GM19463 (cell line): Measurements from ENCODE around the gene TEX261.

Experiments
- ATAC-seq: cut with Tn5 transposase; IDR thresholded peaks from one replicate; pipeline ENCODE4 v1.9.1; 2021; ENCODE audit warnings: mild to moderate bottlenecking, moderate library complexity; ENCODE audit not compliant: unreplicated experiment

The TEX261 gene

DNA sequence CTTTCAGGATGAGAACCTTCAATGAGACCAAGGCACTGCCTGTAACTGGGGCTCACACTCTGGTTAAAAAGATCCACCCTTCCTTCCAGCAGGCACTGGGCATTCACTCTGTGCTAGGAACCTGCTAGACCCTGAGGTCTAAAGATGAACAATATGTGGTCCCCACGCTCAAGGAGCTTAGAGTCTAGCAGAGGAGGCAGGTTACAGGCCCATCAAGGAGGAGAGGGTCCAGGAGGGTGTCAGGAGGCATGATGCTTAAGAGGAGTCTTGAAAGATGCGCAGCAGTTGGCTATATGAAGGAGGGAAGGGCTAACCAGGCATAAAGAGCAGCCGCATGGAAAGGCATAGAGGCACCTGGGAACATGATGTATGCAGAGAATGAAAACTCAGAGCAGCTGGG is 11.7 kb downstream of the TEX261 start:
- ATAC-seq, result no peak

- no peak for ATAC-seq
Observed at GRCh38 chr2:70981866-70982810, 12.5 kb downstream of the TEX261 start.

DNA sequence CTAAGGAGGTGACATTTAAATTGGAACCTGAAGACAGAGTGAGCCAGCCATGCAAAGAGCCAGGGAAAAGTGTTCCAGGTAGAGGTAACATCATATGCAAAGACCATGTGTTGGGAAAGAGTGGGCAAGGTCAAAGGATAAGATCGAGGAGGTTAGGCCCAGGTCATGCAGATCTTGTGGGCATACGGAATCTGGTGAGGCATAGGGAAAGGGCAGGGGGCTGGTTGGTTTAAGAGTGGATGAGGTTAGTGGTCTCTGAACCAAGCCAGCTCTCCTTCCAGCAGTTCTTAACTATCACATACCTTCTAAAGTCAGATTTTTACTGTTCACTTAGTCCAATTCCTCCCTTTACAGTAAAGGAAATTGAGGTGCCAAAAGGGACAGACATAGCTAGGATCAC is 13.3 kb downstream of the TEX261 start:
- ATAC-seq, result no peak

DNA sequence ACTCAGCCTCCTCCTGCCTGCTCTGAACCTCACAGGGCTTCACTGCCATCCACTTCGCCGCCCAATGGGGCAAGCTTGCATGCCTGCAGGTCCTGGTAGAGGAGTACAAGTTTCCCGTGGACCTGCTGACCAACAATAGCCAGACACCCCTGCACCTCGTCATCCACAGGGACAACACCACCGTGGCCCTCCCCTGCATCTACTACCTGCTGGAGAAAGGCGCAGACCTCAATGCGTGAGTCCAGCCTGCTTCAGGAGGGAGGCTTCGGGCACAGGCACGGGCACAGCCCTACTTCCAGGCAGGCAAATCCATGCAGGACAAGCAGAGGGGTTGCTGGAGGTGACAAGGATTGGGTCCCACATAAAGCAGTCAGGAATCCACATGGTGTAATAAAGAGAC is 15.0 kb downstream of the TEX261 start:
- ATAC-seq, result no peak

DNA sequence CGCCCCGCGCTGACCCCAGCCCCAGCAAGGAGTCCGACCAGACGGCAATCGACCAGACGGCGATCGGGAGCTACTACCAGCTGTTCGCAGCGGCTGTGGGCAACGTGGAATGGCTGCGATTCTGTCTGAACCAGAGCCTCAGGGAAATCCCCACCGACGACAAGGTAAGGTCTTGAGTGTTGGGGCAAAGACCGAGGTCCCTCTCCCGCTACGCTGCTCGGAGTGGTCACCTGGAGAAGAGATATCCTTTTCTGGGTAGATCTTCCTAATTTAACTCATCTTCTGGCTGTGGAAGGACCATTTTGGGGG is 15.5 kb downstream of the TEX261 start:
- no peak for ATAC-seq

GRCh38 chr2:70978341-70979179 is 16.1 kb downstream of the TEX261 start, which contains the start of gene ANKRD53:
Gene ANKRD53, plus strand, starts transcription at chr2:70978630. Its CDS starts 16 bp downstream, at chr2:70978646.
- ATAC-seq, result peak; percentile 56

DNA sequence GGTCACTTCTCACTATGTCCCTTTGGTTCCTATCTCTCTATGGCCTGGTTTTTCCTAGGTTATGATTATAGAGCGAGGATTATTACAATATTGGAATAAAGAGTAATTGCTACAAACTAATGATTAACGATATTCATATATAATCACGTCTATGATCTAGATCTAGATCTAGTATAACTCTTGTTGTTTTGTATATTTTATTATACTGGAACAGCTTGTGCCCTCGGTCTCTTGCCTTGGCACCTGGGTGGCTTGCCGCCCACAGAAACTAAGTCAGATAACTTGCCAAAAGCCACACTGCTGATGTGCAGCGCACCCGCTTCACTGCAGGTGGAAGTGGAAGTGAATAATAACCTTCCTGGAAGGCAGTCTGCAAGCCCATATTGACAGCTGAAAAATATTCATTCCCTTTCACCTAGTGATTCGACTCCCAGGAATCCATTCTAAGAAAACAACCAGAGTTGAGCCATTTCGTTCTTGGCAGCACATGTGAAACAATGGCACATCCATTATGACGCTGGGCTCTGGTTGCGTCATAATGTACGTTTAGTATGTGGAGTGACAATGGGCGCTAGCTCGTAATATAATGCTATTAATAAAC is 17.0 kb downstream of the TEX261 start:
- no peak for ATAC-seq

DNA sequence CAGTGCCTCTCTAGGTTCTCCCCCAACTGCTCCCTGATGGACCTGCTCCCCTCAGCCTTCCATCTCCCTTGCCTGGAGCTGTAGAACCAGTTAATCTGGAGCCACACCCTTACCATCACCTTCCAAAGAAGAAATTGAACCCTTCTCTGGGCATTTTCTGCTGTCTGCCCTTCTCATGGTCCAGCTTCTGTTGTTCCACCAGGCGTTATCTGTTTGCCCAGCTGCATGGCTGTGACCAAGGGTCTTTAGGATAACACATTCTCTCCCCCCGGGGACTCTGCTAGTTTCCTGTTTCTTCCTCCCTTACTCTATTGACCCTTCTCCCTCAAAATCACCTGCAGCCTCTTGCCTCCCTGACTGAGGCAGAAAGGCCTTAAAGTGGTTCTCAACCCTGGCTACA is 19.4 kb downstream of the TEX261 start:
- ATAC-seq, result no peak

GRCh38 chr2:70974592-70974991 is 20.1 kb downstream of the TEX261 start:
- no peak for ATAC-seq

GRCh38 chr2:70967189-70967588 is 27.5 kb downstream of the TEX261 start:
- no peak for ATAC-seq

DNA sequence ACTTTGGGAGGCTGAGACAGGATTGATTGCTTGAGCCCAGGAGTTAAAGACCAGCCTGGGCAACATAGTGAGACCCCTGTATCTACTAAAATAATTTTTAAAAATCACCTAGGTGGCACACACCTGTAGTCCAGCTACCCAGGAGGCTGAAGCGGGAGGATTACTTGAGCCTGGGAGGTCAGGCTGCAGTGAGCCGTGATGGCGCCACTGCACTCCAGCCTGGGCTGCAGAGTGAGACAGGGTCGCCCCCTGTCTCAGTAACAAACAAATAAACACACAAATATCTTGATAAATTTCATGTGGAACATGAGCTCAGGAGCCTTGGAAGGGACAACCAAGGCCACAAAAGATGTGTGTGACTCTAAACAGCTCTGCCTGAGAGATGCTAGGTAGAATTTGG is 28.0 kb downstream of the TEX261 start:
- ATAC-seq, result no peak

DNA sequence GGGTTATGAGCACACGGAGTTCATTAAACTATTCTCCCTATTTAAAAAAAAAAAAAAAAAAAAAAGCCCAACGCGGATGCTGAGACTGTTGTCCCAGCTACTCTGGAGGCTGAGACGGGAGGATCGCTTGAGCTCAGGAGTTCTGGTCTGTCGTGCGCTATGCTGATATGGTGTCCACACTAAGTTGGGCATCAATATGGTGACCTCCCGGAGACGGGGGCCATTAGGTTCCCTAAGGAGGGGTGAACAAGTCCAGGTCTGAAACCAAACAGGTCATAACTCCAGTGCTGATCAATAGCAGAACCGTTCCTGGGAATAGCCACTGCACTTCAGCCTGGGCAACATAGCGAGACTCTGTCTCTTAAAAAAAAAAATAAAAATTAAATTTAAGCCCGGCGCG is 29.2 kb downstream of the TEX261 start:
- no peak for ATAC-seq

- ATAC-seq, result peak; percentile 95
Observed at GRCh38 chr2:70964596-70965386, 29.9 kb downstream of the TEX261 start.

- ATAC-seq, result no peak
Observed at GRCh38 chr2:70964133-70964532, 30.5 kb downstream of the TEX261 start.

GRCh38 chr2:70962885-70963878 is 31.5 kb downstream of the TEX261 start:
- no peak for ATAC-seq

- no peak for ATAC-seq
Observed at GRCh38 chr2:70962211-70962884, 32.3 kb downstream of the TEX261 start.

GRCh38 chr2:70961648-70961994 is 33.1 kb downstream of the TEX261 start:
- ATAC-seq, result no peak

GRCh38 chr2:70960833-70961647 is 33.6 kb downstream of the TEX261 start:
- no peak for ATAC-seq
